ENCODE results near the gene ZEB1.

ZEB1 gene

DNA sequence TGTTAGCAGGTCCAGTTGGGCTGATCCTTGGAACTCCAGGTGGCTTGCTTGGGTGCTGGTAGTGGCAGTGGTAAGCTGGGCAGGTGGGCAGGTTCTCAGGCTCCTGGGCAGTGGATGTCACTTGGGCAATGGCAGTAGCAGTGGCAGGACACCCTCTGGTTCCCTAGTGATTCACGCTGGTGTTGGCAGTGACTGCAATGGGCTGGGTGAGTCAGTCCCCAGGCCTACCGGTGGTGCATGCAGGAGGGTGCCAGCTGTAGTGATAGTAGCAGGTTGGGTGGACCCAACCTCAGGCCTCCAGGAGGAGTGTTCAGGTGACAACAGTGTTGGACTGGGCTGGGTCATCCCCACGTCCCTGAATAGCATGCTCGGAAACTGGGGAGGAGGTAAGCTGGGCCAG is 189.2 kb downstream of the ZEB1 start:
- TF ChIP-seq, protein P1, sequence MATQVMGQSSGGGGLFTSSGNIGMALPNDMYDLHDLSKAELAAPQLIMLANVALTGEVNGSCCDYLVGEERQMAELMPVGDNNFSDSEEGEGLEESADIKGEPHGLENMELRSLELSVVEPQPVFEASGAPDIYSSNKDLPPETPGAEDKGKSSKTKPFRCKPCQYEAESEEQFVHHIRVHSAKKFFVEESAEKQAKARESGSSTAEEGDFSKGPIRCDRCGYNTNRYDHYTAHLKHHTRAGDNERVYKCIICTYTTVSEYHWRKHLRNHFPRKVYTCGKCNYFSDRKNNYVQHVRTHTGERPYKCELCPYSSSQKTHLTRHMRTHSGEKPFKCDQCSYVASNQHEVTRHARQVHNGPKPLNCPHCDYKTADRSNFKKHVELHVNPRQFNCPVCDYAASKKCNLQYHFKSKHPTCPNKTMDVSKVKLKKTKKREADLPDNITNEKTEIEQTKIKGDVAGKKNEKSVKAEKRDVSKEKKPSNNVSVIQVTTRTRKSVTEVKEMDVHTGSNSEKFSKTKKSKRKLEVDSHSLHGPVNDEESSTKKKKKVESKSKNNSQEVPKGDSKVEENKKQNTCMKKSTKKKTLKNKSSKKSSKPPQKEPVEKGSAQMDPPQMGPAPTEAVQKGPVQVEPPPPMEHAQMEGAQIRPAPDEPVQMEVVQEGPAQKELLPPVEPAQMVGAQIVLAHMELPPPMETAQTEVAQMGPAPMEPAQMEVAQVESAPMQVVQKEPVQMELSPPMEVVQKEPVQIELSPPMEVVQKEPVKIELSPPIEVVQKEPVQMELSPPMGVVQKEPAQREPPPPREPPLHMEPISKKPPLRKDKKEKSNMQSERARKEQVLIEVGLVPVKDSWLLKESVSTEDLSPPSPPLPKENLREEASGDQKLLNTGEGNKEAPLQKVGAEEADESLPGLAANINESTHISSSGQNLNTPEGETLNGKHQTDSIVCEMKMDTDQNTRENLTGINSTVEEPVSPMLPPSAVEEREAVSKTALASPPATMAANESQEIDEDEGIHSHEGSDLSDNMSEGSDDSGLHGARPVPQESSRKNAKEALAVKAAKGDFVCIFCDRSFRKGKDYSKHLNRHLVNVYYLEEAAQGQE (IDR thresholded peaks at IDR 0.05; ENCODE audit: low read depth): no peak
- TF ChIP-seq, protein P2, sequence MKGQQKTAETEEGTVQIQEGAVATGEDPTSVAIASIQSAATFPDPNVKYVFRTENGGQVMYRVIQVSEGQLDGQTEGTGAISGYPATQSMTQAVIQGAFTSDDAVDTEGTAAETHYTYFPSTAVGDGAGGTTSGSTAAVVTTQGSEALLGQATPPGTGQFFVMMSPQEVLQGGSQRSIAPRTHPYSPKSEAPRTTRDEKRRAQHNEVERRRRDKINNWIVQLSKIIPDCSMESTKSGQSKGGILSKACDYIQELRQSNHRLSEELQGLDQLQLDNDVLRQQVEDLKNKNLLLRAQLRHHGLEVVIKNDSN (IDR thresholded peaks at IDR 0.05): no peak
- TF ChIP-seq EGR1 (IDR thresholded peaks at IDR 0.05) (no peak), YY1 (IDR thresholded peaks at IDR 0.05; ENCODE audit: low read depth) (no peak), ZBTB7A (IDR thresholded peaks at IDR 0.05; ENCODE audit: low read depth) (no peak), NFIC (IDR thresholded peaks at IDR 0.05) (no peak), CEBPB (IDR thresholded peaks at IDR 0.05) (no peak), CREB1 (IDR thresholded peaks at IDR 0.05; ENCODE audit: low read depth) (no peak), RAD21 (IDR thresholded peaks at IDR 0.05; ENCODE audit: low read depth) (no peak), FOXM1 (IDR thresholded peaks at IDR 0.05; ENCODE audit: borderline replicate concordance, low read depth) (no peak), TCF12 (IDR thresholded peaks at IDR 0.05; ENCODE audit: low read depth) (no peak), EP300 (IDR thresholded peaks at IDR 0.05; ENCODE audit: borderline replicate concordance) (no peak), TEAD4 (IDR thresholded peaks at IDR 0.05) (no peak)

DNA sequence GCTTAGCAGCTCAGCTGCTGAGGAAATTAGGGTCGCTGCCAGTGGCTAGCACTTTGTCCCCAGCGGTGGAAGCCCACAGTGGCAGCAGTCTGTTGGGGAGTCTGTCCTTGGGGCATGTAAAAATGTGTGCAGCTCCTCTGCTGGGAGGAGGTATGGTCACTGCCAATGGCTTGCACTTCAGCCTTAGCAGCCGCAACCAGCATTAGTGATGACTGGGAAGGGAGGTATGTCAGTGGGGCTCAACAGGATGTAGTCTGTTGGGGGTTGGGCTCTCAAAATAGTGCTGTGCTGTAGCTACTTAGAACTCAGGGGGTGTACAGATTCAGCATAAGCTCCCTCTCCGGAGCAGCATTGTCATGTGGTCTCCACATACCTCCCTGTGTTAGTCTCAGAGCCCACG is 189.9 kb downstream of the ZEB1 start:
- TF ChIP-seq, protein P3, sequence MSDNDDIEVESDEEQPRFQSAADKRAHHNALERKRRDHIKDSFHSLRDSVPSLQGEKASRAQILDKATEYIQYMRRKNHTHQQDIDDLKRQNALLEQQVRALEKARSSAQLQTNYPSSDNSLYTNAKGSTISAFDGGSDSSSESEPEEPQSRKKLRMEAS (IDR thresholded peaks at IDR 0.05): no peak
- TF ChIP-seq EP300 (IDR thresholded peaks at IDR 0.05; ENCODE audit: borderline replicate concordance) (no peak), RAD21 (IDR thresholded peaks at IDR 0.05; ENCODE audit: low read depth) (no peak), TEAD4 (IDR thresholded peaks at IDR 0.05) (no peak)
- TF ChIP-seq, protein P1 (IDR thresholded peaks at IDR 0.05; ENCODE audit: low read depth): no peak

DNA sequence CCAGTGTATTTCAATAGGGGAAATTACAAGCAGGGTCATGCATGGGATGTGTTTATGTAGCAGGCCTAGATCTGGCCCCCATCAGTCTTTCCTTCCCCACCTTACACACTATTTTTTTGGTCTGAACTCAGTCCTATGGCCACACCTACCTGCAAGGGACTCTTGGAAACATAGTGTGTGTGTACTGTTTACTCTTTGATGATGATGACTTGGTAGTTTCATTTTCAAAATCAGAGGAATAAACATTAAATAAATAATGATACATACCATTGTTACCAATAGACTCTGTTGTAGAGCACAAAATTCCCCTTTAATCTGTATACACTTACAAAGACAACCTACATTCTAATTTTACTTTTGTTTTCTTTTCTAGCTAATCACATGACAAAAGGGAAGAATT is 191.0 kb downstream of the ZEB1 start:
- TF ChIP-seq, protein P1 (IDR thresholded peaks at IDR 0.05; ENCODE audit: low read depth): no peak

DNA sequence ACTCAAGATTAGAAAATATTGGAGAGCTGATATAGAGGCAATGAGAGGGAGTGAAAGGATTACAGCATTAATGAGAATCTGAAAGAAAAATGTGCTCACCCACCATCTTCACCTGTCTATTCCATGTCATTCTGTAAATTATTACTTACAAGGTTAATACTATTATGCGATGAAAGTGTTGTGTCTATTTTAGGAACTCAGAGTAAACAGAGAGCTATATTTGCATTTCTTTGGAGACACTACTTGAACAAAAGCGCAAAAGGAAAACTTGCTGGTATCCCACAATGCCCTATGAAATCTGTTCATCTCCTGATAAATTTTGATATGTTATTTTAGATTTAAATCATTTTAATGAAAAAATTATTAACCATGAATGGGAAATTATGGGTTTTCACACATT is 196.1 kb downstream of the ZEB1 start:
- TF ChIP-seq TAF1 (IDR thresholded peaks at IDR 0.05; ENCODE audit: low read depth): no peak
- no peak for TF ChIP-seq YY1 (IDR thresholded peaks at IDR 0.05; ENCODE audit: low read depth)
- TF ChIP-seq, protein P2 (IDR thresholded peaks at IDR 0.05): no peak
- TF ChIP-seq ZBTB7A (IDR thresholded peaks at IDR 0.05; ENCODE audit: low read depth): no peak
- TF ChIP-seq, protein P3 (IDR thresholded peaks at IDR 0.05): no peak
- no peak for TF ChIP-seq RAD21 (IDR thresholded peaks at IDR 0.05; ENCODE audit: low read depth)
- no peak for TF ChIP-seq FOXM1 (IDR thresholded peaks at IDR 0.05; ENCODE audit: borderline replicate concordance, low read depth)
- TF ChIP-seq NFIC (IDR thresholded peaks at IDR 0.05): no peak
- no peak for TF ChIP-seq TEAD4 (IDR thresholded peaks at IDR 0.05)
- TF ChIP-seq TCF12 (IDR thresholded peaks at IDR 0.05; ENCODE audit: low read depth): no peak
- no peak for TF ChIP-seq CEBPB (IDR thresholded peaks at IDR 0.05)
- TF ChIP-seq EP300 (IDR thresholded peaks at IDR 0.05; ENCODE audit: borderline replicate concordance): no peak
- TF ChIP-seq, protein P1 (IDR thresholded peaks at IDR 0.05; ENCODE audit: low read depth): no peak
- TF ChIP-seq EGR1 (IDR thresholded peaks at IDR 0.05): no peak
- no peak for TF ChIP-seq CREB1 (IDR thresholded peaks at IDR 0.05; ENCODE audit: low read depth)
